OCI-LY1 (cell line): Measurements from ENCODE around the gene TMCC2.

Source experiments
- EZH2 ChIP-seq: fragments of 200-600 bp; sonication (generic), shearing (Covaris generic); IDR thresholded peaks from 2 replicates; pipeline ENCODE4 v1.8.0; 2017; ENCODE audit warnings: borderline replicate concordance, mixed run types, mild to moderate bottlenecking, antibody characterized with exemption, low read length, moderate library complexity, mixed read lengths
- TF ChIP-seq, protein P1 (sequence below): fragments of 200-600 bp; sonication (generic), shearing (Covaris generic); IDR thresholded peaks from 2 replicates; pipeline ENCODE4 v1.5.1; 2017; ENCODE audit warnings: mild to moderate bottlenecking, antibody characterized with exemption, low read length, moderate library complexity, mixed read lengths

GRCh38 chr1:205315008-205315618 lies 87.4 kb downstream of the TMCC2 start:
- TF ChIP-seq, protein P1, sequence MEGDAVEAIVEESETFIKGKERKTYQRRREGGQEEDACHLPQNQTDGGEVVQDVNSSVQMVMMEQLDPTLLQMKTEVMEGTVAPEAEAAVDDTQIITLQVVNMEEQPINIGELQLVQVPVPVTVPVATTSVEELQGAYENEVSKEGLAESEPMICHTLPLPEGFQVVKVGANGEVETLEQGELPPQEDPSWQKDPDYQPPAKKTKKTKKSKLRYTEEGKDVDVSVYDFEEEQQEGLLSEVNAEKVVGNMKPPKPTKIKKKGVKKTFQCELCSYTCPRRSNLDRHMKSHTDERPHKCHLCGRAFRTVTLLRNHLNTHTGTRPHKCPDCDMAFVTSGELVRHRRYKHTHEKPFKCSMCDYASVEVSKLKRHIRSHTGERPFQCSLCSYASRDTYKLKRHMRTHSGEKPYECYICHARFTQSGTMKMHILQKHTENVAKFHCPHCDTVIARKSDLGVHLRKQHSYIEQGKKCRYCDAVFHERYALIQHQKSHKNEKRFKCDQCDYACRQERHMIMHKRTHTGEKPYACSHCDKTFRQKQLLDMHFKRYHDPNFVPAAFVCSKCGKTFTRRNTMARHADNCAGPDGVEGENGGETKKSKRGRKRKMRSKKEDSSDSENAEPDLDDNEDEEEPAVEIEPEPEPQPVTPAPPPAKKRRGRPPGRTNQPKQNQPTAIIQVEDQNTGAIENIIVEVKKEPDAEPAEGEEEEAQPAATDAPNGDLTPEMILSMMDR: no peak
- TF ChIP-seq EZH2: no peak
